Pons (tissue), 1 donor: ENCODE measurements around the gene CEP68.
"Not testable (repeated sequence)": the region's sequence is repeated elsewhere in the genome, so short reads cannot be mapped to it uniquely, and the experiment has no call there.

Source experiments
- DNase-seq: peaks from one replicate; pipeline ENCODE4 v3.0.0-alpha.2; 2016; ENCODE audit warnings: low spot score

Gene CEP68

GRCh38 chr2:65081232-65081685, 25.0 kb downstream of the CEP68 start:
- peak; percentile 53 for DNase-seq

- no peak for DNase-seq
Measured at GRCh38 chr2:65085148-65085547, 28.9 kb downstream of the CEP68 start.

DNA sequence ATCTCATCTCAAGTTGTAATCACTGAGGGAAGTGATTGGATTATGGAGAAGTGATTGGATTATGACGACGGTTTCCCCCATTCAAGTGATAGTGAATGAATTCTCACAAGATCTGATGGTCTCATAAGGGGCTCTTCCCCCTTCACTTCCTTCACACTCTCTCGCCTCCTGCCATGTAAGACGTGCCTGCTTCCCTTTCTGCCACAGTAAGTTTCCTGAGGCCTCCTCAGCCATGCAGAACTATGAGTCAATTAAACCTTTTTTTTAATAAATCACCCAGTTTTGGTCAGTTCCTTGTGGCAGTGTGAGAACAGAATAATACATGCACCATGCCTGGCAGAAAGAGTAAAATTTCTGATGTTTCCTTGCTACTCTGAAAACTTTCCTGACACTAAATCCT, 36.6 kb downstream of the CEP68 start:
- no peak for DNase-seq

- DNase-seq = no peak
Measured at GRCh38 chr2:65093211-65093610, 37.0 kb downstream of the CEP68 start.

DNA sequence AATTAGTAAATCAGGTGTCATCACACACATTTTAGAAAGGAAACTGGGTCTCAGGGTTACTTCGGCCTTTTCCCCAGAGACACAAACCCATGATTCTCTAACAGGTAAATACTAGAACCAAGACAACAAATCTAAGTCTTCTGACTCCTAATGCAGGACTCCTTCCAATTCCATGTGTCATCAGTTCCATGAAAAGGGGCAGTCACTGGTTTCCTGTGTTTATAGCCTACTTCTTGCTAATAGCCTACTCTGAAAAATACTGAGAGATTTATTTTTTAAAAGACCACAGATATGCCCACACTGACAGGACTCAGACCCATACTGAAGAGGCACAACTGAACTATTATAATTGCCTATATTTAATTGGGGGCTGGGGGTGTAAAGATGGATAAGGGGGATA, 40.7 kb downstream of the CEP68 start:
- DNase-seq = no peak

GRCh38 chr2:65097844-65098243, 41.6 kb downstream of the CEP68 start:
- peak; percentile 46 for DNase-seq

GRCh38 chr2:65098741-65099140, 42.5 kb downstream of the CEP68 start:
- DNase-seq = no peak

- no peak for DNase-seq
Measured at GRCh38 chr2:65101071-65101470, 44.9 kb downstream of the CEP68 start.

DNA sequence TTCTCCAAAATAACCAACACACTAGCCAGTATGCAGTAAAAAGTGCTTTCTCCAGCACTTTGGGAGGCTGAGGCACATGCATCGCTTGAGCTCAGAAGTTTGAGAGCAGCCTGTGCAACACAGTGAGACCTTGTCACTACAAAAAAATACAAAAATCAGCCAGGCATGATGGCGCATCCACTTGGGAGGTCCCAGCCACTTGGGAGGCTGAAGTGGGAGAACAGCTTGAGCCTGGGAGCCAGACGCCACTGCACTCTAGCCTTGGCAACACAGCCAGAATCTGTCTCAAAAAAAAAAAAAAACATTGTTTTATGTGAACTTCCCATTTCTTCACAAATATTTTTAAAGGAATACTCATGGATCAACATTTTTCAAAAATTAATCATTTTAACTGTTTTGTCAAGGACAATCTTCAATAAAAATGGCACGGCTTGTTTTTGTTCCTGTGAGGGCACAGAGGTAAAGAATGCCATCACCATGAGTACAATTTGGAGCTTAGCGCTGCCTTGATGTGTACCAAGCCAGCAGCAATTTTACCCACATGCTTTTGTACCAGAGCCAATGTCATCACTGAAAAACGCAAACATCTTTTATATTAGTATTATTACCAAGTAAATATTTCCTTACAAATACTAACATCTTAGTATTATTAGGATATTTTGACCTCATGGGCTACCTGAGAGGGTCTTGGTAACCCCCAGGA, 46.9 kb downstream of the CEP68 start:
- no peak for DNase-seq

DNA sequence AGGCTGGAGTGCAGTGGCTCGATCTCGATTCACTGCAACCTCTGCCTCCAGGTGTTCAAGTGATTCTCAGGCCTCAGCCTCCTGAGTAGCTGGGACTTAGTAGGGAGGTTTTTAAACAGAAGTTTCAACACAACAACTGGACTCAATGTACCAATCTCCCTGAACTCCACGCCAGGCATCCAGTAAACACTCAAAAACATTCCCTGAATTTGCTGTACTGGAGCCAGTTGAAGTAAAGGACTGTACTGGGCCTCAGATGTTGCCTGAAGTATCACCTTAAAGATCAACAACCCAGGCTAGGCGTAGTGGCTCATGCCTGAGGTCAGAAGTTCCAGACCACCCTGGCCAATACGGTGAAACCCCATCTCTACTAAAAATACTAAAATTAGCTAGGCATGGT, 51.3 kb downstream of the CEP68 start:
- no peak for DNase-seq

GRCh38 chr2:65108780-65109179, 52.6 kb downstream of the CEP68 start:
- no peak for DNase-seq

DNA sequence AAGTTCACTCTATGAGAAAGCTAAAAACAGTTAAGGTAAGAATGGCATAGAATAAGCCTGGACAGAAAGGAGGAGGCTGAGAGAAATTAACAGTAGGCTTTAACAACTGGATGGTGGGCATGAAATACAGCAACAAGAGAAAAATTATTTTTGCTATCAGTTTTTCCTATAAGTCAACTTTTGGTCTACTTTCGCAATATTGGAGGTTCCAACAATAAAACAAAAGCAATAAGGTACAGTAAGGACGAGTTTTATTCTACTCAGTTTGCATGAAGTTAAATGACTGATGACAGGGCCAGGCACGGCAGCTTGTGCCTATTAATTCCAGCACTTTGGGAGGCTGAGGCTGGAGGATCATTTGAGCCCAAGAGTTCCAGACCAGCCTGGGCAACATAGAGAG, 56.4 kb downstream of the CEP68 start:
- DNase-seq = no peak

GRCh38 chr2:65113229-65113628, 57.0 kb downstream of the CEP68 start:
- no peak for DNase-seq

DNA sequence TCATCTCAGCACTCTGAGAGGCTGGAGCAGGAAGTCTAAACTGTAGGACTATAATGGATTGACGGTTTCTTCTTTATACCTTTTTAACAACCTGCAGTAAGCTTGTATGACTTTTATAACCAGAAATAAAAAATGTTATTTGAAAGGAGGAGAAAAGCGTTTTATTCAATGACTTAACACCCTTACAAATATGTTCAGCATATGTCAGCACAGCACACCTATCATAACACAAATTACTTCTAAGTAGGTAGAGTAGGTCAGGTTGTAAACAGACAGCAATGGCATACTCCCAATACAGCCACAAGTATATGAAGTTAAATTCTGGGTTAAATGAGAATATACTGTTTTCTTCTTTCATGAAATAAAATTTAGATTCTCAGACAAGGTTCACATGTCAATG, 57.6 kb downstream of the CEP68 start:
- no peak for DNase-seq

DNA sequence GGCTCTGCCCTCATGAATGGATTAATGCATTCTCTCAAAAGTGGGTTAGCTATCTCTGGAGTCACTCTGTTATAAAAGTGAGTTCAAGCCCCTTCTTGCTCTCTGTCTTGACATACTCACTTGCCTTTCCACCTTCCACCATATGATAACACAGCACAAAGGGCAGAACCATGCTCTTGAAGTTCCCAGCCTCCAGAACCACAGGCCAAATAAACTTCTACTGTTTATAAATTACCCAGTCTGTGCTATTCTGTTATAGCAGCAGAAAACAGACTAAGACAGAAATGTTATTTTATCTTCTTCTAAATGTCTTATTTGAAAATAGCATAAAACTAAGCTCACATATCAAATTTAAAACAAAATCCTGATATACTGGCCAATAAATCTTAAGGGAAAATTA, 58.7 kb downstream of the CEP68 start:
- no peak for DNase-seq

GRCh38 chr2:65116645-65117044, 60.4 kb downstream of the CEP68 start:
- DNase-seq = no peak

DNA sequence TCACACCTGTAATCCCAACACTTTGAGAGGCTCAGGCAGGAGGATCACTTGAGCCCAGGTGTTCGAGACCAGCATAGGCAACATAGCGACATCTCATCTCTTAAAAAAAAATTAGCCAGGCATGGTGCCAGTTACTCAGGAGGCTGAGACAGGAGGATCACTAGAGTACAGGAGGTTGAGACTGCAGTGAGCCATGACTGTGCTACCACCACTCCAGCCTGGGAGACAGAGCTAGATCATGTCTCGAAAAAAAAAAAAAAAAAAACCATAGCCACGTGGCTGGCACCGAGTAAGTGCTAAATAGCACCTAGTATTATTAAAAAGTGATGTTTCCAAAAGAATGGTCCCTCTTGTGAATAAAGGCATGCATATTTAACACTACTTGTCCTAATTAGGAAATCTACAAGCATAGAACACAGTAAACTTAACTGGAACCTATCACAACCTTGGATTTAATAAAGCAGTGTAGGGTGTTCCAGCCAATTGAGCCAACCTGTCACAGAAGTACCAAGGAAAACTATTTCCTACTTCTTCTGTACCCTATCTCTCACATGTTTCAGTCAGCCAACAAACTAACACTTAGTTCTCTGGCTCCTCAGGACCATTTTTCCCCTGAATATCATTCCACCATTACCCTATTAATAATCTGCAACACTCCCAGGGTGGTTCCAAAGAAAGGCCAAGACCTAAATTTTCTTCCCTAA, 64.9 kb downstream of the CEP68 start:
- DNase-seq = no peak

- DNase-seq = no peak
Measured at GRCh38 chr2:65122313-65122712, 66.1 kb downstream of the CEP68 start.

DNA sequence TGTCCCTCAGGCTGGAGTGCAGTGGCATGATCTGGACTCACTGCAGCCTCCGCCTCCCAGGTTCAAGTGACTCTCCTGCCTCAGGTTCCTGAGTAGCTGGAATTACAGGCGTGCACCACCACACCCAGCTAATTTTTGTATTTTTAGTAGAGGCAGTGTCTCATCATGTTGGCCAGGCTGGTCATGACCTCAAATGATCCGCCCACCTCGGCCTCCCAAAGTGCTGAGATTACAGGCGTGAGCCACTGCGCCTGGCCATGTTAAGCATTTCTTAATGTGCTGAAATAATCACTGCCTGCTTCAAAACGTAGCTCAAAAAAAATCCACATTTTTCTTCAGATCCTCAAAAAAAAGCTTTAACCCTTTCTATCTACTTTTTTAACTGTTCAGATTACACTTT, 69.2 kb downstream of the CEP68 start:
- DNase-seq = not testable (repeated sequence)

DNA sequence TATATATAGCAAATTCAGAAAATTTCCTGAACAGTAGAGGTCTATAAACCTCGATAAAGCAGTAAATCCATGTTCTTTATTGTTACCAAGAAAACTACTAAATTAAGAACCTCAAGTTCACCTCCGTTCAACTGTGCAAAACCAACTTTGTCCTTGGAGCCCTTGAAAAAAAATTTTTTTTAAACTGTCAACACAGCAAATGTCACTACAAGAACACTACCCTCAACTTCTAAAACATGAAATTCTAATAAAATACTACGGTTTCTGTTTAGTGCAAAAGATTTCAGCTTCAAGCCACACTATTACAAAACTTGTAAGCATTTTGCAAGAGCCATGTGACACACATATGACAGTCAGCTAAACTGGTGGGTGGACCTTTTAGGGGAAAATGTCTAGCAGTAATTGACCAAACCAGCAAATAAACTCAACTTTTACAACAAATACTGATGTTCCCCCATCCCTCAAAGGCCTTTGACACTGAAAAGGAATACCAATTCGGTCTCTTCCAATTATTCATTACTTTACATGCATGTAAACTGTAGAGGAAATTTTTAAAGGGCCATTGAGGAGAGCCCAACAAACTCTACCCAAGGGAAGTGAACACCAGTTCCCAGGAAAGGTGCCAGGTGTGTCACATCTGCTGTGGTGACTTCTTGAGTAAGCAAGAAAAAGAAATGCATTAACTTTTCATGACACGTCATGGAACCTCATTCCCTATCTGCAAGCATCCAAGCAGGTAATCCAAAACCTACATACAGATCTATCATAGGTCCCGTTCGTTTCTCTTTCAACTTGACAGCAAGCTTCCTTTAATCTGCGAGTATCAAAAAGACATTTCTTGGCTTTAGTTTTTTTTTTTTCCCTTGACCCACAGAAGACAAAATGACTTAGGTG, 72.3 kb downstream of the CEP68 start:
- peak; percentile 62 for DNase-seq

DNA sequence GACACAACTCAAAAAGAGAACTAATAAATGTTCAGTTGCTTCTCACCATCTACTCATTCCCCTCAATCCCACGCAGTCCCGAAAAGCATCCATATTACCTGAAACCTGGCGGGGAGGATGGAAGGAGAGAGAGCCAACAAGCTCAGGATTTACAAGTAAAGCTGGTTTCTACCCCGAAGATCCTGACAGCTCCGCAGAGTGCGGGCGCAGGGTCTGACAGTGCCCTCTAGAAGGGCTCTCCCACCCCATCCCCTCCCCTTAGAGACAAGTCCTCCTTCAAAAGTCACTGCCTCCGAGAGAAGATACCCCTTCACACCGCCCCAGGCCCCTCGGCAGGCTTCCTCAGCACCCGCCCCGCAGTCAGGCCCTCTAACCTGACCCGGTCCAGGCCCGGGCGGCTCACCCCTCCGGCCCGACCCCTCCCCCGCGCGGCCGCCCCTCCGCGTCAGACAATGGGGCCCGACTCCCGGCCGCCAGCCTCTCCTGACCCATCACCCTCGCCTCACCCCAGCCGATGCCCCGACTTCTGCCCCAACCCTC, 73.1 kb downstream of the CEP68 start:
- peak; percentile 29 for DNase-seq
